NCI-H510A (cell line): ENCODE data around the gene KCNQ1.

Experiments
- DNase-seq: peaks from one replicate; lab custom pipeline; 2025; lab: John Stamatoyannopoulos, UW

The KCNQ1 gene

GRCh38 chr11:2796508-2797113, 351.8 kb downstream of the KCNQ1 start:
- no peak for DNase-seq

- no peak for DNase-seq
Observed at GRCh38 chr11:2797121-2797711, 352.4 kb downstream of the KCNQ1 start.

- no peak for DNase-seq
Observed at GRCh38 chr11:2797741-2798361, 353.0 kb downstream of the KCNQ1 start.

- DNase-seq, result no peak
Observed at GRCh38 chr11:2798951-2799761, 354.3 kb downstream of the KCNQ1 start.

GRCh38 chr11:2799881-2800654, 355.3 kb downstream of the KCNQ1 start:
- no peak for DNase-seq

- DNase-seq, result no peak
Observed at GRCh38 chr11:2800655-2801531, 356.1 kb downstream of the KCNQ1 start.

GRCh38 chr11:2801711-2802388, 357.0 kb downstream of the KCNQ1 start:
- DNase-seq, result no peak

GRCh38 chr11:2802389-2803185, 357.8 kb downstream of the KCNQ1 start:
- no peak for DNase-seq

- no peak for DNase-seq
Observed at GRCh38 chr11:2803186-2804091, 358.6 kb downstream of the KCNQ1 start.

GRCh38 chr11:2804189-2804588, 359.4 kb downstream of the KCNQ1 start:
- no peak for DNase-seq

GRCh38 chr11:2804701-2805387, 360.0 kb downstream of the KCNQ1 start:
- DNase-seq, result no peak

GRCh38 chr11:2805388-2806056, 360.7 kb downstream of the KCNQ1 start:
- no peak for DNase-seq

GRCh38 chr11:2806351-2807024, 361.7 kb downstream of the KCNQ1 start:
- DNase-seq, result no peak

- no peak for DNase-seq
Observed at GRCh38 chr11:2807025-2807681, 362.3 kb downstream of the KCNQ1 start.

- no peak for DNase-seq
Observed at GRCh38 chr11:2807801-2808241, 363.0 kb downstream of the KCNQ1 start.
